Bronchial epithelial cell (primary cell): ENCODE results near the gene MAN1C1. TPM values are rescaled to one million over a fixed set of nuclear protein-coding genes. Genes with fewer than 3 reads are reported as not detected.

Experiments
- DNase-seq: peaks from one replicate; pipeline ENCODE4 v3.0.0-alpha.2; 2010; ENCODE audit warnings: low read depth
- FAIRE-seq: peaks from 2 replicates; lab custom pipeline; 2011; peaks lifted over from hg19 to GRCh38; lab: Jason Lieb, UNC
- H3K27me3 ChIP-seq: 2 replicates; pipeline ENCODE4 v1.5.1; 2011; ENCODE audit warnings: low read length; ENCODE audit not compliant: control insufficient read depth, insufficient read depth
- H3K36me3 ChIP-seq: 2 replicates; pipeline ENCODE4 v1.5.1; 2011; ENCODE audit warnings: low read length; ENCODE audit not compliant: control insufficient read depth, insufficient read depth
- H3K4me3 ChIP-seq: 2 replicates; pipeline ENCODE4 v1.5.1; 2011; ENCODE audit warnings: mild to moderate bottlenecking, low read depth, low read length, control low read depth
- total RNA-seq: library from RNA; depleted of rRNA; stranded (reverse); fragments of >200 nt; gene quantifications from 2 replicates; pipeline ENCODE4 v1.2.1, GENCODE V29; 2014
- TF ChIP-seq, protein P1 (sequence below): IDR thresholded peaks from 2 replicates; pipeline ENCODE4 v1.5.1; 2011; ENCODE audit warnings: mild to moderate bottlenecking, moderate library complexity, low read length, control low read depth, inconsistent platforms; ENCODE audit not compliant: insufficient read depth, severe bottlenecking

The MAN1C1 gene
- total RNA-seq, 1 donor from 2014 or later, result under 0.01 TPM

DNA sequence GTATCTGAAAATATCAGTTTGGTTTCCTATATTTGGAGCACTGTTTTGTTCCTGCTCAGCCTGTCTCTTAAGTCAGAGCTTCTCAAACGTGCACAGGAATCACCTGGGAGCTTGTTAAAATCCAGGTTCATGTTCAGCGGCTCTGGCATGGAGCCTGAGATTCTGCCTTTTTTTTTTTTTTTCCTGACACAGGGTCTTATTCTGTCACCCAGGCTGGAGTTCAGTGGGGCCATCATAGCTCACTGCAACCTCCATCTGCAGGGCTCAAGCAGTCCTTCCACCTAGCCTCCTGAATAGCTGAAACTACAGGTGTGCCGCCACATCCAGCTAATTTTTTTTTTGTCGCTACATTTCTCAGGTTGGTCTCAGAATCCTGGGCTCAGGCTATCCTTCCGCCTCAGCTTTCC lies 171.2 kb downstream of the MAN1C1 start:
- Histone ChIP-seq H3K36me3 (no peaks in the 10 kb centered on the region), H3K4me3 (no peak overlapping the region), H3K27me3 (peaks cover 2% of the 10 kb centered on the region)
- FAIRE-seq (no peak), DNase-seq (no peak)
- TF ChIP-seq, protein P1, sequence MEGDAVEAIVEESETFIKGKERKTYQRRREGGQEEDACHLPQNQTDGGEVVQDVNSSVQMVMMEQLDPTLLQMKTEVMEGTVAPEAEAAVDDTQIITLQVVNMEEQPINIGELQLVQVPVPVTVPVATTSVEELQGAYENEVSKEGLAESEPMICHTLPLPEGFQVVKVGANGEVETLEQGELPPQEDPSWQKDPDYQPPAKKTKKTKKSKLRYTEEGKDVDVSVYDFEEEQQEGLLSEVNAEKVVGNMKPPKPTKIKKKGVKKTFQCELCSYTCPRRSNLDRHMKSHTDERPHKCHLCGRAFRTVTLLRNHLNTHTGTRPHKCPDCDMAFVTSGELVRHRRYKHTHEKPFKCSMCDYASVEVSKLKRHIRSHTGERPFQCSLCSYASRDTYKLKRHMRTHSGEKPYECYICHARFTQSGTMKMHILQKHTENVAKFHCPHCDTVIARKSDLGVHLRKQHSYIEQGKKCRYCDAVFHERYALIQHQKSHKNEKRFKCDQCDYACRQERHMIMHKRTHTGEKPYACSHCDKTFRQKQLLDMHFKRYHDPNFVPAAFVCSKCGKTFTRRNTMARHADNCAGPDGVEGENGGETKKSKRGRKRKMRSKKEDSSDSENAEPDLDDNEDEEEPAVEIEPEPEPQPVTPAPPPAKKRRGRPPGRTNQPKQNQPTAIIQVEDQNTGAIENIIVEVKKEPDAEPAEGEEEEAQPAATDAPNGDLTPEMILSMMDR, result no peak

DNA sequence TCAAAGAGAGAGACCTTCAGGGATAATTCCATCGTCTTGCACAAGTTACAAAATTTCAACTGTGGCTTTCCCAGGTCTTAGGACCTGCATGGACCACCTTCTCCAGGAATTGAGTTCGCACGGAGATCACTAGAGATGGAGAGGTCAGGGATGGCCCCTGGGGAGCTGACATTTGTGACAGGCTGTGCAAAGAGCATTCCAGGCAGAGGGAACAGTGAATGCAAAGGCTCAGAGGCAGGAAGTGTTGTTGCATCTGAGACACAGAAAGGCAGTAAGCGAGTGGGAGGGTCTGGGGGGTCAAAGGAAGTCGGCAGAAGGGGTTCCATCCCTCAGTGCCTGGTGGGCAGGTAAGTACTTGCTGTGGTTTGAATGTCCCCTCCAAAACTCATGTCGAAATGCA lies 173.9 kb downstream of the MAN1C1 start:
- H3K4me3 ChIP-seq, result no peak overlapping the region
- peaks cover 4% of the 10 kb centered on the region for H3K27me3 ChIP-seq
- TF ChIP-seq, protein P1, result no peak
- FAIRE-seq (peak; percentile 79), DNase-seq (no peak)
- H3K36me3 ChIP-seq, result no peaks in the 10 kb centered on the region

DNA sequence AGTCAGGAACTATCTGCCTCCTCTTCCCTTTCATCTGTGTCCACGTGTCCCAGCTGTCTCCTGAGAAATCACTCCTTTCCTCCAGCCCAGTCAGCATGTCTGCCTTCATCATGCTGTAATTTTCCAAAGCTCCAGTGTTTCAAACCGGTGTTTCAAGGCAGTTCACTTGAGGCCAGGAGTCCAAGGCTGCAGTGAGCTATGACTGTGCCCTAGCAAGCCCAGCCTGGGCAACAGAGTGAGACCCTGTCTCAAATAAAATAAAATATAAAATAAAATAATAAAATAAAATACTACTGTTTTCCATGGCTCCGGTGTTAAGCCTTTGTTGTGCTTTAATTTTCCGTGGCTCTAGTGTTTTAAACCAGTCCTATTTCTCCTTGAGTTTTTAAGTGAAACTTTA lies 175.5 kb downstream of the MAN1C1 start:
- Histone ChIP-seq H3K36me3 (no peaks in the 10 kb centered on the region), H3K4me3 (no peak overlapping the region), H3K27me3 (peaks cover 4% of the 10 kb centered on the region)
- no peak for DNase-seq
- TF ChIP-seq, protein P1, result no peak
- no peak for FAIRE-seq

DNA sequence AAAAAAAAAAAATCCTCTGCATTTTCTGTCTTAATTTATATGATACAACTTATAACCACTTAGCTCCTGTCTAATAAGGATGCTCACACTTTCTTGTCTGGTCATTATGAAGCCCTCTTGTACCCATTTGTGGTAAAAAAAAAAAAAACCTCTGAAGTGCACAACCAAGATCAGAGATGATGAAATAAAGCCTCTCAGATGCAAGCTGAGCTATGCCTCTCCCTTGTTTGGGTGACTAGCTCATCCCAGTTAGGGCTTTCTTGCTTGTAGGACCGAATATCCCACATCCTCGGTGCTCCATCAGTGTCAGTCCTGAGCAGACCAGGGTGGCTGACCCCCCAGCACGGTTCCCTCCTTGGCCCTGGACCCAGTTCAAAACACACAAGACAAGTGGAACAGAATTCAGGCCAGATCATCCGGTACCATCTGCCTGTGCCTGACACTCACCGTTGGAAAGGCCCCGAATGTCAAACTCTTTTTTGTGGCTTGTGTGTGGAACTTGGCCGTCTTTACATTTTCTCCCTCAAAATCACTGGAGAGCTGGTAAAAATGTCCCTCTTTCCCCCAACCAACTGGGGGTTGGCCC lies 177.1 kb downstream of the MAN1C1 start:
- Histone ChIP-seq H3K36me3 (no peaks in the 10 kb centered on the region), H3K27me3 (peaks cover 4% of the 10 kb centered on the region), H3K4me3 (no peak overlapping the region)
- FAIRE-seq, result no peak
- TF ChIP-seq, protein P1, result no peak
- no peak for DNase-seq

DNA sequence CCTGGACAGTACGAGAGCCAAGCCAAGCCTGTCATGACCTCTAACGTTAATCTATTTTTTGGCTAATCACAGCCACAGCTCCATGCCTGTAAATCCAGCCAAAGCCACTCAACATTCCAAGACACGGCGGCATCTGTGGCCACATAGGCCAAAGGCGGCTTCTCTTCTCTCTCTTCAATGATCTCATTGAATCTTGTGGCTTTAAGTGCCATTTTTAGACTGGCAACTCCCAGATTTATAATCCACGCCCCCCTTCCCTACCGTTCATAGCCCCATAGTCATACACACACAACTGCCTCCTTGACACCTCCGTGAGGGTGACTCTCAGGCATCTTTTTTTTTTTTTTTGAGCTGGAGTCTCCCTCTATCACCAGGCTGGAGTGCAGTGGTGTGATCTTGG lies 177.7 kb downstream of the MAN1C1 start:
- Histone ChIP-seq H3K27me3 (peaks cover 4% of the 10 kb centered on the region), H3K4me3 (no peak overlapping the region), H3K36me3 (no peaks in the 10 kb centered on the region)
- TF ChIP-seq, protein P1, result no peak
- FAIRE-seq (no peak), DNase-seq (no peak)

DNA sequence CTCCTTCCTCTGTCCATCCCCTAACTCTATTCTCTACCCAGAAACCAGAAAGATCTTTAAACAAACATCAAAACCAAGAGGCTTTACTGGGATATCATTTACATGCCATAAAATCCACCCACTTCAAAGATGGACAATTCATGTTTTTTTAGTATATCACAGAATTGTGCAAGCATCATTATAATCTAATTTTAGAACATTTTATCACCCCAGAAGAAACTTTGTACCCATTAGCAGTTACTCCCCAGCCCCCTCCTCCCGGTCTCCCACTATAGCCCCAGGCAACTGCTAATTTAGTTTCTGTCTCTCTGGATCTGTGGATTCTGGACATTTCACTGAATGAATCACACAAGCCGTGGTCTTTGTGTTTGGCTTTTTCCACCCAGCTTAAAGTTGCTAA lies 178.6 kb downstream of the MAN1C1 start:
- FAIRE-seq, result no peak
- DNase-seq, result no peak
- Histone ChIP-seq H3K4me3 (no peak overlapping the region), H3K27me3 (peaks cover 4% of the 10 kb centered on the region), H3K36me3 (no peaks in the 10 kb centered on the region)
- TF ChIP-seq, protein P1, result no peak
